Trophoblast cell (in vitro differentiated cells and primary cell): ENCODE results near the gene STK17A.
"Not testable (repeated sequence)": the region's sequence is repeated elsewhere in the genome, so short reads cannot be mapped to it uniquely, and the experiment has no call there.

Experiments used
- DNase-seq, 2 donors: peaks; one replicate each; pipeline ENCODE4 v3.0.0-alpha.2; 2016
- H2AFZ ChIP-seq: 2 replicates; pipeline ENCODE4 v1.6.1; 2013; ENCODE audit warnings: low read length, moderate library complexity, mild to moderate bottlenecking; ENCODE audit not compliant: insufficient read depth, poor library complexity
- H2AK5ac ChIP-seq: 2 replicates; pipeline ENCODE4 v1.6.1; 2013; ENCODE audit warnings: mild to moderate bottlenecking, low read length
- H2BK120ac ChIP-seq: 2 replicates; pipeline ENCODE4 v1.6.1; 2013; ENCODE audit warnings: low read length, mild to moderate bottlenecking, moderate library complexity; ENCODE audit not compliant: insufficient read depth, poor library complexity
- H2BK12ac ChIP-seq: 2 replicates; pipeline ENCODE4 v1.6.1; 2013; ENCODE audit warnings: mild to moderate bottlenecking, low read length, moderate library complexity
- H2BK5ac ChIP-seq: 2 replicates; pipeline ENCODE4 v1.6.1; 2013; ENCODE audit warnings: low read length, low read depth, moderate library complexity, mild to moderate bottlenecking; ENCODE audit not compliant: poor library complexity
- H3K14ac ChIP-seq: 2 replicates; pipeline ENCODE4 v1.6.1; 2013; ENCODE audit warnings: mild to moderate bottlenecking, low read length
- H3K18ac ChIP-seq: 2 replicates; pipeline ENCODE4 v1.6.1; 2013; ENCODE audit warnings: mild to moderate bottlenecking, low read length
- H3K23ac ChIP-seq: 2 replicates; pipeline ENCODE4 v1.6.1; 2013; ENCODE audit warnings: low read length
- H3K27ac ChIP-seq: 2 replicates; pipeline ENCODE4 v1.5.1; 2013; ENCODE audit warnings: low read depth, mild to moderate bottlenecking, inconsistent platforms, low read length, moderate library complexity
- H3K27me3 ChIP-seq: 2 replicates; pipeline ENCODE4 v1.6.1; 2013; ENCODE audit warnings: inconsistent platforms, mild to moderate bottlenecking, low read length, moderate library complexity; ENCODE audit not compliant: insufficient read depth
- H3K36me3 ChIP-seq, 2 experiments: 1 replicate in 1 of 2; 2 replicates in 1 of 2; pipeline ENCODE4 v1.6.1; 2013; ENCODE audit warnings: low read length in 2 of 2, mild to moderate bottlenecking in 2 of 2, moderate library complexity in 1 of 2; ENCODE audit not compliant: insufficient read depth in 2 of 2, control insufficient read depth in 1 of 2
- H3K4ac ChIP-seq: 2 replicates; pipeline ENCODE4 v1.6.1; 2013; ENCODE audit warnings: low read depth, mild to moderate bottlenecking, low read length, moderate library complexity
- H3K4me1 ChIP-seq, 2 experiments: 1 replicate in 1 of 2; 2 replicates in 1 of 2; pipeline ENCODE4 v1.6.1; 2013; ENCODE audit warnings: low read length in 2 of 2, mild to moderate bottlenecking in 2 of 2, moderate library complexity in 1 of 2; ENCODE audit not compliant: insufficient read depth in 2 of 2, control insufficient read depth in 1 of 2
- H3K4me2 ChIP-seq: 2 replicates; pipeline ENCODE4 v1.6.1; 2013; ENCODE audit warnings: inconsistent platforms, mild to moderate bottlenecking, low read length, moderate library complexity
- H3K4me3 ChIP-seq: 2 replicates; pipeline ENCODE4 v1.5.1; 2013; ENCODE audit warnings: mild to moderate bottlenecking, low read depth, low read length, inconsistent platforms
- H3K79me1 ChIP-seq: one replicate; pipeline ENCODE4 v1.6.1; 2013; ENCODE audit warnings: low read length
- H3K79me2 ChIP-seq: 2 replicates; pipeline ENCODE4 v1.6.1; 2013; ENCODE audit warnings: low read length, mild to moderate bottlenecking; ENCODE audit not compliant: control insufficient read depth, insufficient read depth, poor library complexity
- H3K9ac ChIP-seq: 2 replicates; pipeline ENCODE4 v1.6.1; 2013; ENCODE audit warnings: mild to moderate bottlenecking, low read length
- H3K9me3 ChIP-seq: 2 replicates; pipeline ENCODE4 v1.6.1; 2013; ENCODE audit warnings: low read depth, mild to moderate bottlenecking, control low read depth, inconsistent platforms, low read length; ENCODE audit not compliant: insufficient read depth
- H4K12ac ChIP-seq: 2 replicates; pipeline ENCODE4 v1.6.1; 2013; ENCODE audit warnings: low read depth, mild to moderate bottlenecking, low read length, moderate library complexity
- H4K8ac ChIP-seq: 2 replicates; pipeline ENCODE4 v1.6.1; 2013; ENCODE audit warnings: low read depth, mild to moderate bottlenecking, low read length, moderate library complexity
- H4K91ac ChIP-seq: one replicate; pipeline ENCODE4 v1.6.1; 2013; ENCODE audit warnings: low read depth, mild to moderate bottlenecking, low read length, moderate library complexity
- WGBS: extraction: QIAGEN DNeasy Blood & Tissue Kit; methylation state at CpG from one replicate; pipeline ENCODE4 v1.1.7; 2013; ENCODE audit warnings: missing lambda C conversion rate; ENCODE audit not compliant: insufficient read length, insufficient coverage; ENCODE audit errors: extremely low coverage; 5-methylcytosine and 5-hydroxymethylcytosine counted together

The STK17A gene

GRCh38 chr7:43671521-43671920, 88.6 kb downstream of the STK17A start:
- no peak overlapping the region for H2AFZ ChIP-seq
- H3K4me2 ChIP-seq = no peak overlapping the region
- H3K9ac ChIP-seq = no peak overlapping the region
- no peak overlapping the region for H2AK5ac ChIP-seq
- no peak overlapping the region for H2BK5ac ChIP-seq
- no peaks in the 10 kb centered on the region for H3K79me1 ChIP-seq
- H3K14ac ChIP-seq = no peak overlapping the region
- H3K4me3 ChIP-seq = no peak overlapping the region
- no peak overlapping the region for H2BK12ac ChIP-seq
- no CpG with 5 or more reads among the region's 4 CpGs for WGBS
- no peak overlapping the region for H3K23ac ChIP-seq
- H3K9me3 ChIP-seq = no peaks in the 10 kb centered on the region
- H4K91ac ChIP-seq = no peak overlapping the region
- no peaks in the 10 kb centered on the region for H3K36me3 ChIP-seq
- no peak overlapping the region for H2BK120ac ChIP-seq
- no peaks in the 10 kb centered on the region for H3K79me2 ChIP-seq
- no peak overlapping the region for H3K27ac ChIP-seq
- no peak overlapping the region for H4K8ac ChIP-seq
- no peak overlapping the region for H3K4ac ChIP-seq
- no peaks in the 10 kb centered on the region for H3K4me1 ChIP-seq
- H3K27me3 ChIP-seq = no peaks in the 10 kb centered on the region
- no peak overlapping the region for H4K12ac ChIP-seq
- no peak for DNase-seq
- H3K18ac ChIP-seq = no peak overlapping the region

GRCh38 chr7:43673243-43673976, 90.5 kb downstream of the STK17A start:
- no CpG with 5 or more reads among the region's 5 CpGs for WGBS
- not testable (repeated sequence) for H2BK120ac ChIP-seq, H3K79me2 ChIP-seq, H3K36me3 ChIP-seq, H3K27ac ChIP-seq, H2BK12ac ChIP-seq, H2AK5ac ChIP-seq, H3K27me3 ChIP-seq, H3K14ac ChIP-seq, H3K4ac ChIP-seq, H3K9me3 ChIP-seq, H3K4me2 ChIP-seq, H3K79me1 ChIP-seq, H3K4me3 ChIP-seq, H3K9ac ChIP-seq, H3K4me1 ChIP-seq, H3K18ac ChIP-seq, H4K91ac ChIP-seq, H4K12ac ChIP-seq, H3K23ac ChIP-seq, H2BK5ac ChIP-seq, H4K8ac ChIP-seq, H2AFZ ChIP-seq
- peak in 1 of 2 donors; percentile 12 for DNase-seq

- Histone ChIP-seq H3K79me2 (no peaks in the 10 kb centered on the region), H3K79me1 (no peaks in the 10 kb centered on the region), H3K18ac (no peak overlapping the region), H3K14ac (no peak overlapping the region), H2BK120ac (no peak overlapping the region), H2AK5ac (no peak overlapping the region), H3K4me3 (no peak overlapping the region), H2BK12ac (no peak overlapping the region), H3K4ac (no peak overlapping the region), H3K4me2 (no peak overlapping the region), H3K9me3 (no peaks in the 10 kb centered on the region), H3K4me1 (no peaks in the 10 kb centered on the region), H3K27ac (no peak overlapping the region), H4K91ac (no peak overlapping the region), H3K36me3 (no peaks in the 10 kb centered on the region), H3K9ac (no peak overlapping the region), H3K27me3 (no peaks in the 10 kb centered on the region), H2BK5ac (no peak overlapping the region), H4K12ac (no peak overlapping the region), H4K8ac (no peak overlapping the region), H2AFZ (no peak overlapping the region), H3K23ac (no peak overlapping the region)
- DNase-seq = no peak
- no CpG with 5 or more reads among the region's 4 CpGs for WGBS
Observed at GRCh38 chr7:43674559-43675436, 91.9 kb downstream of the STK17A start.
